Activated CD8-positive, alpha-beta memory T cell treated with anti-CD3 and anti-CD28 coated beads for 4 hours (primary cell): ENCODE measurements around the gene SRGAP1.
"Not testable (repeated sequence)": the region's sequence is repeated elsewhere in the genome, so short reads cannot be mapped to it uniquely, and the experiment has no call there.

ENCODE experiments used
- DNase-seq, 2 donors: peaks; one replicate each; pipeline ENCODE4 v3.0.0-alpha.2; 2020; ENCODE audit warnings: low read depth in 2 of 2

Gene SRGAP1

DNA sequence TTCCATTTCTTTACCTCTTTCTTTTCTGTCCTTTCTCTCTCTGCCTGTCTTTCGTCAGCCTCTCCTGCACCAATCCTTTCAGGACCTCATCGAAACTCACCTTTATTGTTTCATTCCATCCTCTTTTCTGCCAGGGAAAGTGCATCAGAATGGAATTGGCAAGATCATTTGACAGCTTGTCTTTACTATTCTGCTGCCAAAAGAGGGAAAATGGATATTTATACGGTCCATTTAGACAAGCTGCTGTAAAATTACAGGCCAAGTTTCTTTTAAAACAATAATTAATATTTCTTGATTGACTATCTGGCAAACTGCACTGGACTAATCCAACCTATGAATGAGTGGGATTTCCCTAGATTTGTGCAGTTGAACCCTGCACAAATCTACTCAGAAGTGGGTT lies 7.6 kb upstream of the SRGAP1 start:
- no peak for DNase-seq

- no peak for DNase-seq
Observed at GRCh38 chr12:63838411-63838810, 6.1 kb upstream of the SRGAP1 start.

- no peak for DNase-seq
Observed at GRCh38 chr12:63841011-63841410, 3.5 kb upstream of the SRGAP1 start.

DNA sequence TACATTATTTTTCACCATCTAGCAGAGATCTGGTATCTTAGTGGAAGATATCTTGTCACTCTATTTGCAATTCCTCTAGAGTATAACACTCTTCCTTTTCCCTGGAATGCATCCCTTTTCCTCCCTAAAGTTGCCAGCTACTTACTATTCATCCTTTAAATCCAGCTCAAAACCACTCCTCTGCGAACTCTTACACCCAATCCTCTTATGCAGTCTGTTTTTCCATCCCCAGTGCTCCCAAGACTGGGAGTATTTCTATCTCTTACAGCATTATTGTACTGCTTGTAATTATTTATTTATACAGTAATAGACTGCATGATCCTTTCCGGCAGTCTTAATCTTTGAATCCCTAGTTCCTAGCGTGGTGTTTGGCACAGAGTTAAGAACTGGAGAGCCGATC lies 2.9 kb upstream of the SRGAP1 start:
- no peak for DNase-seq

GRCh38 chr12:63842750-63843149 lies 1.8 kb upstream of the SRGAP1 start:
- not testable (repeated sequence) for DNase-seq

- DNase-seq, result no peak
Observed at GRCh38 chr12:63843254-63843720, 1.2 kb upstream of the SRGAP1 start.

- peak; percentile 51 to 53 for DNase-seq
Observed at GRCh38 chr12:63843721-63844390, 644 bp upstream of the SRGAP1 start.

- DNase-seq, result no peak
Observed at GRCh38 chr12:63845726-63846125, 1.2 kb downstream of the SRGAP1 start.

GRCh38 chr12:63846238-63846967 lies 1.9 kb downstream of the SRGAP1 start:
- no peak for DNase-seq

DNA sequence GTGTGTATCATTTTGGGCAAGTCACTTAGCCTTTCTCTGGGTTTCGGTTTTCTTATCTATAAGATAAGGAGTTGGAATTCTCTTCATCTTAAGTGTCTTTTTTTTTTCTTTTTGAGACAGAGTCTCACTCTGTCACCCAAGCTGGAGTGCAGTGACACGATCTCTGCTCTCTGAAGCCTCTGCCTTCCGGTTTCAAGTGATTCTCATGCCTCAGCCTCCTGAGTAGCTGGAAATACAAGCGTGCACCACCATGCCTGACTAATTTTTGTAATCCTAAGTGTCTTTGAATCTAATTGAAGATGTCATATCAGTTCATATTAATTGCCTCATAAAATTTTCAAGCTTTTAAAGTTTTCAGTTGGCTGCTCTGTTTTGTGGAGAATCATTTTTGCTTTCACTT lies 4.0 kb downstream of the SRGAP1 start:
- no peak for DNase-seq

- no peak for DNase-seq
Observed at GRCh38 chr12:63849106-63849620, 4.7 kb downstream of the SRGAP1 start.

GRCh38 chr12:63849641-63850040 lies 5.1 kb downstream of the SRGAP1 start:
- no peak for DNase-seq

- no peak for DNase-seq
Observed at GRCh38 chr12:63853978-63854377, 9.5 kb downstream of the SRGAP1 start.

GRCh38 chr12:63855299-63855698 lies 10.8 kb downstream of the SRGAP1 start:
- DNase-seq, result no peak

DNA sequence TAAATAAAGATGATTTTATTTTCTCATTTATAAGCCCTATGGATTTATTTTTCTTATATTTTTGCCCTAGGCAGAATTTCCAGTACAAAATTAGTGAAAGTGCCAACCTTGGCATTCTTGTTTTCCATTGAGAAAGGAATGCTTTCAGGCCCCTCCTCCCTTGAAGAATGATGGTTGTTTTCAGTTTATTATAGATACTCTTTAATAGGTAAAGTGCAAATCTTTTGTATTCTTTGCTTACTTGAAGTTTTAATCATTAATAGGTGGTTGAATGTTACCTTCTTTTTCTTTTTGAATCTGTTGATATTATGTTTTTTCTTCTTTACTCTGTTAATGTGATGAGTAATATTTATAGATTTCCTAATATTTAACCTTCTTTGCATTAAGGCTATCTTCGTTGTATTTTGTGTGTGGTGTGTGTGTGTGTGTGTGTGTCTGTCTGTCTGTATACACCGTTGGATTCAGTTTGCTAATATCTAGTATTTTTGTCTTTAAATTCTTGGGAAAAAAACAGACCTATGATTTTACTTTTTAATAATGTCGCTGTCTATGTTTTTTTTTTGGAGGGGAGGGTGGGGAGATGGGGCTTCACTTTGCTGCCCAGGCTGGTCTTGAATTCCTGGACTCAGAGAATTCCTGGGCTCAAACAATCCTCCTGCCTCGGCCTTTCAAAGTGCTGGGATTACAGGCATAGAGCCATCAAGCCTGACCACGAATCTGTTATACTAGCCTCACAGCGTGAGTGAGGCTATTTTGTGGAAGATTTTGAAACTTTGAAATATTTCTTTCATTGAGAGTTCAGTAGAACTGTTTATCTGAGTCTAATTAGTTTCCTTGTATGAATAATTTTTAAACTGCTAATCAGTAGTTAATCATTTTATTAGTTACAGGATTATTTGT lies 13.5 kb downstream of the SRGAP1 start:
- DNase-seq, result no peak

GRCh38 chr12:63859880-63860279 lies 15.4 kb downstream of the SRGAP1 start:
- DNase-seq, result not testable (repeated sequence)

DNA sequence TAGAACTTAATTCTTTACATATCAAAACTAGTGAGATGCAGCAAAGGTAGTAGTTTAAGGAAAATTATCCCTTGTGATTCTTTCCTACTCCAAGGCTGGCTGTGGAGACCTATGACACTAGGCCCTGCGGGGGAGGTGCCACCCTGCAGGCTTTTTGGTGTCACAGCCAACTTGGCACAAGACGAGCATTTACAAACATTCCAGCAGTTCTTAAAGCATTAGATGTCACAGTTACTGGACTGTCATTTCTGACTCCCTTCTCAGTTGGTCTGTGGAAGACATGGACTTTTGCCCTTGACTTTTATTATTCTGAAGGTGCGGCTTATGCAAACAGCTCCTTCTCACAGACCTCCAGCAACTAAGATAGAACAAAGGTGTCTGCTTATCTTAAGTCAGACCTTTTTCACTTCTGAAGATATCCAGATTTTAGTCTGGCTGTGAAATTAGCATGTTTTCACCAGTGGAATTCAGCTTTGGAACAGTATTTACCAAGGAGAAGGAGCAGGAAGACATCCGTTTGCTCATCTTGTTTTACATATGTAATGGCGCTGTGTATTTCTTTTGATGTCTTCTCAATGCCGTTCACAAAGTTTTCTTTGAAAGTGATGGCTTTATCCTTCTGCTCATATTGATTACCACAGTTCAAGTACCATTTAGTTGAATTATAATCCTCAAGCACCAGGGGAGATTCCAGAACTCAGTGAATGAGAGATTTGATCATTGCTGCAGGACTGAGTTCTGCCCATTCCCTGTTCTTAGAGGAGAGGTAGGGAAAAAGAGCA lies 17.9 kb downstream of the SRGAP1 start:
- DNase-seq, result no peak

GRCh38 chr12:63862969-63863230 lies 18.4 kb downstream of the SRGAP1 start:
- DNase-seq, result no peak

DNA sequence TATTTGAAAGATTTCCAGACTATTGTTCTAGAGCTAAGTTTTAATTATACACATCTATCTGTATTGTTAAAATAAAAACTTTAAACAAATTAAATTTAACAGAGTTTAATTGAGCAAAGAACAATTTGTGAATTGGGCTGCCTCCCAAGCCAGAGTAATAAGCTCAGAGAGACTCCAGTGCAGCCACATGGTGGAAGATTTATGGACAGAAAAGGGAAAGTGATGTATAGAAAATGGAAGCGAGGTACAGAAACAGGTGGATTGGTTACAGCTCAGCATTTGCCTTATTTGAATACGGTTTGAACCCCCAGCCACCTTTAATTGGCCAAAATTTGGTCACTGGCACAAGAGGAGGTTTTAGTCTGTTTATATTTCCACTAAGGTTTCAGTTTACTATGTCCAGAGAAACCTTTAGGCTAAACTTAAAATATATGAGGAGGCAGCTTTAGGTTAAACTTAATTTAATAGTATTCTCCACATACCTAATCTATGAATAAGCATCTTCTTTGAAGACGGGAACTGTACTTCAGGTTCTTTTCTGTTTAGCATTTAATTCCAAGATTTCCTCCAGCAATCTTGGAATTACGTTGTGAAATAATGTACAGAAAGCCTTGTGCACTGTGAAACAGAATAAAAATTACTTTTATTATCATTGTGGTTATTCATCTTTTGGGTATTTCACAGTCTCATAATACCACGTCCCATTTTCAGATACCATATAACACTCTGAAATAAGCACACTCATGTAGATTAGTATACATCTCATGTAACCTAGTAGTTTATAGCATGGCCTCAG lies 19.4 kb downstream of the SRGAP1 start:
- DNase-seq, result no peak

DNA sequence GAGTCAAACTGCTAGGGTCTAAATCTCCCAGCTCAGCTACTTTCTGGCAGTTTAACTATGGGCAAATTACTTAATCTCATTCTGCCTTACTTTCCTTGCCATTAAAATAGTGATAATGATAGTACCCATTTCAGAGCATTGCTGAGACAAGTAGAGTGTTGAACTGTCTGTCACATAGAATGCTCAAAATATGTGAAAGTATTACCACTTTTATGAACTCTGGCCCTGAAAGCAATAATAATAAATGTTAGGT lies 19.9 kb downstream of the SRGAP1 start:
- DNase-seq, result no peak

GRCh38 chr12:63865448-63865847 lies 20.9 kb downstream of the SRGAP1 start:
- DNase-seq, result no peak
